Mesothelial cell of epicardium (in vitro differentiated cells): ENCODE results near the gene GRM4. TPM values are rescaled to one million over a fixed set of nuclear protein-coding genes. Genes with fewer than 3 reads are reported as not detected.

ENCODE experiments used
- DNase-seq, 2 experiments: peaks; one replicate each; pipeline ENCODE4 v3.0.0; 2021; ENCODE audit warnings: low spot score in 2 of 2; ENCODE audit not compliant: unreplicated experiment in 2 of 2
- H3K27ac Mint-ChIP-seq: 2 replicates; pipeline ENCODE4 v1.8.0; 2021; ENCODE audit warnings: mixed read lengths
- H3K27me3 Mint-ChIP-seq: 2 replicates; pipeline ENCODE4 v1.8.0; 2021; ENCODE audit warnings: low read depth, mixed read lengths
- H3K36me3 Mint-ChIP-seq: 2 replicates; pipeline ENCODE4 v1.8.0; 2021; ENCODE audit warnings: mixed read lengths
- H3K4me1 Mint-ChIP-seq: 2 replicates; pipeline ENCODE4 v1.8.0; 2021; ENCODE audit warnings: mixed read lengths
- H3K4me3 Mint-ChIP-seq: 2 replicates; pipeline ENCODE4 v1.8.0; 2021; ENCODE audit warnings: mild to moderate bottlenecking, moderate library complexity, mixed read lengths
- H3K9me3 Mint-ChIP-seq: 2 replicates; pipeline ENCODE4 v1.8.0; 2021; ENCODE audit warnings: mixed read lengths
- CTCF ChIP-seq: fragments of 200-600 bp; sonication (generic); IDR thresholded peaks from one replicate; pipeline ENCODE4 v1.5.0; 2021; ENCODE audit warnings: antibody characterized with exemption; ENCODE audit not compliant: unreplicated experiment
- total RNA-seq: library from RNA; stranded (reverse); gene quantifications from 3 replicates; pipeline ENCODE4 v1.2.1, GENCODE V29; 2021

GRM4 gene
- total RNA-seq, 1 donor from 2014 or later = 0.22 TPM

GRCh38 chr6:34084591-34085290 lies 61.1 kb downstream of the GRM4 start:
- Mint-ChIP-seq H3K27me3 (no peaks in the 10 kb centered on the region), H3K9me3 (no peaks in the 10 kb centered on the region), H3K36me3 (no peaks in the 10 kb centered on the region), H3K4me1 (no peaks in the 10 kb centered on the region), H3K4me3 (no peak overlapping the region), H3K27ac (no peak overlapping the region)
- DNase-seq = no peak
- TF ChIP-seq CTCF = no peak

- no peaks in the 10 kb centered on the region for H3K27me3 Mint-ChIP-seq
- H3K27ac Mint-ChIP-seq = no peak overlapping the region
These were observed 62.8 kb downstream of the GRM4 start for GRCh38 chr6:34082864-34083626.

GRCh38 chr6:34082348-34082747 lies 63.5 kb downstream of the GRM4 start:
- no peaks in the 10 kb centered on the region for H3K9me3 Mint-ChIP-seq

More at GRCh38 chr6:34082864-34083626, 62.8 kb downstream of the GRM4 start:
- Mint-ChIP-seq H3K9me3 (no peaks in the 10 kb centered on the region), H3K4me1 (peaks cover 2% of the 10 kb centered on the region), H3K4me3 (no peak overlapping the region), H3K36me3 (no peaks in the 10 kb centered on the region)
- no peak for DNase-seq
- no peak for TF ChIP-seq CTCF

GRCh38 chr6:34080357-34080756 lies 65.5 kb downstream of the GRM4 start:
- TF ChIP-seq CTCF = no peak
- Mint-ChIP-seq H3K9me3 (no peaks in the 10 kb centered on the region), H3K27me3 (no peaks in the 10 kb centered on the region), H3K27ac (no peak overlapping the region), H3K36me3 (no peaks in the 10 kb centered on the region), H3K4me3 (no peak overlapping the region), H3K4me1 (peaks cover 2% of the 10 kb centered on the region)
- DNase-seq = no peak

More at GRCh38 chr6:34082348-34082747, 63.5 kb downstream of the GRM4 start:
- H3K4me3 Mint-ChIP-seq = no peak overlapping the region
- H3K27ac Mint-ChIP-seq = no peak overlapping the region
- H3K27me3 Mint-ChIP-seq = no peaks in the 10 kb centered on the region
- H3K4me1 Mint-ChIP-seq = peaks cover 2% of the 10 kb centered on the region
- H3K36me3 Mint-ChIP-seq = no peaks in the 10 kb centered on the region
- DNase-seq = no peak
- TF ChIP-seq CTCF = no peak

GRCh38 chr6:34079899-34080298 lies 66.0 kb downstream of the GRM4 start:
- H3K27ac Mint-ChIP-seq = no peak overlapping the region
- H3K36me3 Mint-ChIP-seq = no peaks in the 10 kb centered on the region
- H3K4me1 Mint-ChIP-seq = peaks cover 2% of the 10 kb centered on the region
- no peak for DNase-seq
- no peak overlapping the region for H3K4me3 Mint-ChIP-seq
- H3K9me3 Mint-ChIP-seq = no peaks in the 10 kb centered on the region
- no peaks in the 10 kb centered on the region for H3K27me3 Mint-ChIP-seq
- TF ChIP-seq CTCF = no peak
